HK-2 (cell line): ENCODE results near the gene CCR3.

Source experiments
- DNase-seq: peaks from one replicate; pipeline ENCODE4 v3.0.0-alpha.2; 2018; ENCODE audit not compliant: unreplicated experiment

CCR3 gene

DNA sequence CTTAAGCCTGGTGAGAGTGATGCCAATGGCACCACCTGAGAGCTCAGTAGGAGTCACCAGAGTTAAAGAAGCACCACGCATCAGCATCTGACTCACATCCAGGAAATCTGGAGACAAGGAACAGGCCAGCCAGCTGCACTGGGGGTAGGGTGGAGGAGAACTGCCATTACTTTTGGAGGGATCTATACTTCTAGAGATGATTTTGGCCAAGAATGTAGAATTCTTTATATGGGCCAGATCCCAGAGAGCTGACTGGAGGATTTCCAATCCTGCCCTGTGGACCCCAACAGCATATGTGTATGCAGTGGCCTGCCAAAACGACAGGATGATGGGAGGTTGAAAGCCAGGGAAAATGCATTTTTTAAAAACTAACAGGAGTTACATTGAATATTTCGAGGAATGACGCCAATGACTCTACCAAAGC, 29.8 kb downstream of the CCR3 start:
- no peak for DNase-seq

DNA sequence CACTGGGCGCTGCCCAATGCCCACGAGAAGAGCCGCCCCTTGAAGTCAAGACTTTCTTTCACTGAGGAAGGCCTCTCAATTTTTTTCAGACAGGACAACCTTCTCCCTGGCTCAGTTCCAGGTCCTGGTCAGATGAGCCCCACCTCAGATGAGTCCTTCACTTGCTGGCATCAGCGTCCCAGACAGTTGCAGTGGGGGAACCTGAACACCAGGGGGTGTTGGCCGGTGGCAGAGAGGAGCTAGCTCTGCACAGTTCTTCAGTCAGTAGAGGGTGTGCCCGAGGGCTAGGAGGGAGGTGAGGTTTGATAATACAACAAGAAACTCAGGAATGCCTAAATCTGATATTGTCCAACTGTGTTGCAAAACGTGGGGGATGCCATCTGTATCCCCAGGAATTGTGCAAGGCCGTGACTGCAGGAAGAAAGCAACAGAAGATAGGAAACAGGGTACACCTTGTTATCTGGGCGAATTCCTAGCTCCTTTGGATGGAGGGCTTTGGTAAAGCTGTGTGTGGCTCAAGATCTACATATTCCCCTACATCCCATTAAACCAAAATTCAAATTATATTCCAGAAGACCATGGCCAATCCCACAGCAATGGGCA, 34.3 kb downstream of the CCR3 start:
- peak; percentile 1 for DNase-seq

DNA sequence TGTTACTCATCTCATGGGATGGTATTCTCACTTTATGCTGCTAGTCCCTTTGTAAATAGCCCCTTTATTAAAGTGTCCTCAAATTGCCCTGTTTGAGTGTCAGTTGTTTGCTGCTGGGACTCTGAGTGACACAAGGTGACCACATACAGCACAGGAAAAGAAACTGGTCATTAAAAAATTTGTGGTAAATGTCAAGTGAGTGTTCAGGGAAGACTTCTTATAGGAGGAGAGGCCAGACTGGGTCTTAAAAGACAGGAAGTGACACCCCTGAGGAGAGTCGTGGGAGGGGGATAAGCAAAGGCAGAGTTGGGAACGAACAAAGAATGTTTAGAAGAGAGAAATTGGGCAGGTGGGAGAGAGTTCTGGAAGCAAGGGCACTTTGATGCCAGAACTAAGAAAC, 35.2 kb downstream of the CCR3 start:
- DNase-seq, result no peak

DNA sequence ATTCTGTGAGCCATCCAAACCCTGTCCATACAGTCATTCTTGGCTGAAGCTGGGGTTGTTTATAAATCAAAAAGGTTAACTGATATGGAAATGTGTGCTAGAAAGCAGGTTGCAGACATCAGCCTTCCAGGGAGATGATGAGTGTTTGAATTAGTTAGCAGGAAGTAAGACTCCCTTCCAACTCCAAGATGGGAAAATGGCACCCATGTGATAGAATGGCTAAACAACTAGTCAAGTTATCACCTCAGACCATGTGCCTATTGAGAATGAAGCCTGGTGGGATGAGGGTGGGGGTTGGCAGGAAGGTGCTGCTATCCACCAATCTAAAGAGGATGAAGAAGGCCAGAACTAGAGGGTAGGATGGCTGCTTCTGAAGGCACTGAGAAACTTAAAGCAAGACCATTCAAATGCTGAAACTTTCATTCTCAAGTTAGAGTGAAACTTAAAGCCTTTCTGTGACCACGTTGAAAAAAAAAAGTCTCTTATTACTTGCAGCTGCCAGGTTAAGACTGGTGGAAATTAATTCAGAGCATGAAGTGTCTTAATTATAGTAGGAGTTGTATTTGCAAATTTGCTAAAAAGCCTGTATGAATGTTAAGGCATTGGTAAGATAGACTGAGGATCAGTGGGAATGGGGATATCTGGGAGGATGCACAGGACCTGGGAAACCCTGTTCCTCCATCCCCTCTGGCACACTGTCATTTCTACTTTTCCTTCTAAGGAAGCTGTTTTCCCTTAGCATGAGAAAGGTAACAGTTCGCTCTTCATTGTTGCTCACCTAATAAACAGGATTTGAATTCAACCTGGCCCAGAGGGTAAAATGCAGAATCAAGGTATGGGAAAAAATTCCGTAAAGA, 36.8 kb downstream of the CCR3 start:
- no peak for DNase-seq

DNA sequence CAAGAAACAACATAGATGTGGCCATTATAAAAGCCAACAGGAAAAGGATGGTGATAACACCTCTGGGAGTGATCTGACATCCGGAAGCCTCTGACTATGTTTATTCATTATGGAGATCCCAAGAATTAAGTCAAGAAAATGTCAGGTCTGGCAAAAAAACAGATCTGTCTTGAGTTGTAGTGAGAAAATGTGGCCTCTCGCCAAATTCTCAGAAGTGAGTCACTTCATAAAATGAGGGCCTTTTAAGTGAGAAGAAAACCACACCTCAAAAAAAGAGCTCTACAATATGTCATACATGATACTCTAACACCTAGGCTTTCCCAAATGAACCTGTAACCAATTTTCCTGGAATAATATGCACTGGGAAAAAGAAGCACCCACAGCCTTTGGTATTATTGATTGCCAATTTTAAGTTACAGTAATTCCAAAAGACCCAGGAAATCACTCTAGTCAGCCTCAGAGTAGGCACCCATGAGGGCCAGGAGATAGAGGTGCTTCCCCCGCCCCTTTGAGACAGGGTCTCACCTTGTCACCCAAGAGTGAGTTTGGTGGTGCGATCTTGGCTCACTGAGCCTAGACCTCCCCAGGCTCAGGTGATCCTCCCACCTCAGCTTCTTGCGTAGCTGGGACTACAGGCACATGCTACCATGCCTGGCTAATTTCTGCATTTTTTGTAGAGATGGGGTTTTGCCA, 38.0 kb downstream of the CCR3 start:
- no peak for DNase-seq

DNA sequence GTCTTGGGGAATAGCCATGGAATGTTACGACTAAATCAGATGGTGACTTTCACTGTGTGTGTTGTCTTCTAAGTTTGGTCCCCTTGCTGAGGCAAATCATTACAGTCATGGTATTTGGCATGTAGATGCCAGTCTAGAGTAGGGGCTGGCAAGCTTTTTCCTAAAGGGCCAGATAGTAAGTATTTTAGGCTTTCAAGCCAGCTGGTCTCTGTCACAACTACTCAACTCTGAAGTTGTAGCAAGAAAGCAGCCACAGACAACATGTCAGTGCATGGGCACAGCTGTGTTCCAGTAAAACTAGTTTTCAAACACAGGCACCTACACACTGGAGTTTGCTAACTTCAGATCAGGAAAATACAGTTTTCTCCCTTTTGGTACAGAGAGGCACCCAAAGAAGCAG, 39.3 kb downstream of the CCR3 start:
- DNase-seq, result no peak

DNA sequence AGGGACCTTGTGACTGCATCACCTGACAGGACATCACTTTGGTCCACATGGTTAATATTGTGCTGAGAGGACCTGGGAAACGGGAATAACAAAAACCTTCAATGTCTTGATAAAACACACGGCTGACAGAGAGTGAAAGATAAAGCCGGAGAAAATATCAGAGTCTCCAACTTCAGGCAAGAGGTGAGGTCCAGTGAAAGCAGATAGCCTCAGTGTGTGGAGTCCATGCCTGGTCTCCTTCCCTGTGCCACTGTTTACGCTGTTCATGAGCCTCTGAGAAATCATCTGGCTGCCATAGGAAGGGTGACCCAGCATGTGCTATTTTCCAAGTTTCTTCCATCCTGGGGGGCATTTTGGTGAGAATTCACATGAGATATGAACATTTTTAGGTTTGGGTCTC, 39.8 kb downstream of the CCR3 start:
- DNase-seq, result no peak

DNA sequence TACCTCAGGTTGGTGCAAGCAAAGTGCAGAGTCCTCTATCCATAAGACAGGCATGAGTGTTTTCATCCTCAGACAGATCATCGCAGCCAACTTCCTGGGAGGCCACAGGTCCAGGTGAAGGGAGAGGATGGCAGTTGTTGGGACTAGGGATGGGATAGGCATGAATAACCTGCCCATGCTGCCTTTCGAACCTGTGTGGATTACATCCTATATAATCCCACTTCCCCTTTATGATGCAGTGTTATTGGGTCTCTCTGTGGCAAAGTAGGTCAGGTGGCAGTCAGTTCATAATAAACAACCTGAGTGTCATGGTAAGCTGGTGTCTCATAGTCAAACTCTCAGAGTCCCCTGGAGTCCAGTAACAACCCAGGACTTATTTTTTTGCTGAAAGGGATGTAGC, 40.4 kb downstream of the CCR3 start:
- DNase-seq, result no peak

DNA sequence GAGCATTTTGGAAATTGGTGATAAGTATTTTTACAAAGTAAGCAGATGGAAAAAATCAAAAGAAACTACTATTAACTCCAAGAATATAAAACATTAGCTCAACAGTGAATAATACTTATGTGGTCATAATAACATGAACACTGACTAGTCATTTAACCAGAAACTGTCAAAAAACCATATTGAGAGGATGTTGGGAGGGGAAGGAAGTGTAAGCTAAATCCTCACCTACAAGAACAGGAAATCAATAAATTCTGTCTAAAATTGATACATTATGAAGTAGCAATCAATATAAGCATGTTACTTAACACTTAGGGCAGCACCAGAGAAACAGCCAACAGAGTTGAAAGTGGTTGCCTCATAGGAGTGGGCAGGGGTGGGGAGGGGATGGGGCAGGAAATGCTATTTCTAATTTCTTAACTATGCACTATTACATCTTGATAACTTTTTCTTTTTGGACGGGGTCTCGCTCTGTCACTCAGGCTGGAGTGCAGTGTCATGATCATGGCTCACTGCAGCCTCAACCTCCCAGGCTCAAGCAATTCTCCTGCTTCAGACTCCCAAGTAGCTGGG, 41.7 kb downstream of the CCR3 start:
- DNase-seq, result no peak

DNA sequence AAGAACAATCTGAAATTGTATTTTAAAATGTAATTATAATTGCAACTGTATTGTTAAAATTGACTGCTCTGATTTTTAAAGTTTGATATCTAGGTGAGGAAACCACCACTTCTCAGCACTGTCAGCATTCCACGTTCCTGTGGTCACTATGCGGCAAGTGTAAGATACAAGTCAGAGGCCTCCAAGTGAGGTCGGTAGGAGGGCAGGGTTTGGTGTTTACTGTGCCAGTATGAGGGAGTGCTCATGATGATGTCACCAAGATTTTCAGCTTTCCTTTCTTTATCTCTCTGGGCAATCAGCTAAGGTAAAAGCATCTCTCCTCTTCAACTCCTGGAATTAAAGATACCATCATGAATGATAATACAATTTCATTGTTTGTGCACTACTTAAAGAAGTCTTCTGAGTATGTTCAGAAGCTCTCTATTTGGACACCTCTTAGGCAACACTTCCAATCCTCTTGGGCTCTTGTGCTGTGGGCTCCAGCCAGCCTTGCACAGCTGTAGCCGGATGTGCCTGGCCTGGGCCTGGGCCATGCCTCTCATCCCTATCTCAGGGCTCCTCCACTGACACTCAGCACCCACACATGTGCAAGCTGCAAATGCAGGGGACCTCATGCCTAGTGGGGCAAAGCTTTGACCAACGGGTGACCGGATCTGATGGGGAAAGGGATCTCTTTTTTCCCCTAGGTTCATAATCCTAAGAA, 42.9 kb downstream of the CCR3 start:
- DNase-seq, result no peak

DNA sequence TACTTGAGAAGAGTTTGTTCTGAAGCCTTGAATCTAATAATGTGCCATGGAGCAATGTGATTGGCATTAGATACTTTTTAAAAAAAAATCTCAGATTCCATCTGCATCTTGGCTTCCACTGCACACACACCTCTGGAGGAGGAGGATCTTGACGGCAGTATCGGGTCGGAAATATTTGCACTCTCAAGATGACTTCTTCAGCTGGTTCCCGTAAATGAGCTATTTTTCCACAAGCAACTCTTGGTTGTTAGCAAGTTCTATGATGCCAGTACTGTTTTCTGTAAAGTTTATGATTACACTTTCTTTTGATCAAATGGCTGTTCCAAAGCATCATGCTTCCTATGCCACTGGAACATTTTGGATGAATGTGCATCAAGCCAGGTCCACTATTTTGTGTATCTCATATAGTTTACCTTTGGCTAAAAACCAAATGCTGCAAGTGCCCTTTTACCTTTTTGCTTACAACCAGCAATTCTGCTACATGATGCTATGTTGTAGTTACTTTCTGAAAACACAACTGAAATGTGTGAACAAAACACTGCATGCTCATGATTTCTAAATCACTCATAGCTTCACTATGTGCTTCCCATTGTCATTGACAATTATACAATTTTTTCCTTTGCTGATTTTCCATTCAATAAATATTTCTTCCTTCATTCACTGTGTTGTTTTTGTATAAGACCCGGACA, 43.8 kb downstream of the CCR3 start:
- DNase-seq, result no peak

DNA sequence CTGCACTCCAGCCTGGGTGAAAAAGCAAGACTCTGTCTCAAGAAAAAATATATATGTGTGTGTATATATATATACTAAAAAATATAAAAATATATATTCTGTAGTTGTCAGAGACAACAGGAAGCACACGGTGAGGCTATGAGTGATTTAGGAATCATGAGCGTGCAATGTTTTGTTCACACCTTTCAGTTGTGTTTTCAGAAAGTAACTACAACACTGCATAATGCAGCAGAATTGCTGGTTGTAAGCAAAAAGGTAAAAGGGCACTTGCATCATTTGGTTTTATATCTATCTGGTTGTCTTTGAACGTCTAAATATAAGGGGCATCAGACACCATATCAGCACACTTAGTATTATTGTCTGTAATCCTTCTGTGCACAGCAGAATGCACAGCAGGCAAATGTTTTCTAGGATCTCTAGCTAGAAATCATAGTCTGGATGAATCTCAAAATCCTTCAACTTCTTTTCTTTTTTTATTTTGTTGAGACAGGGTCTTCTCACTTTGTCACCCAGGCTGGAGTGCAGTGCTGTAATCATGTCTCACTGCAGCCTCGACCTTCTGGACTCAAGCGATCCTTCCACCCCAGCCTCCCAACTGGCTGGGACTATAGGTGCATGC, 44.8 kb downstream of the CCR3 start:
- DNase-seq, result no peak

DNA sequence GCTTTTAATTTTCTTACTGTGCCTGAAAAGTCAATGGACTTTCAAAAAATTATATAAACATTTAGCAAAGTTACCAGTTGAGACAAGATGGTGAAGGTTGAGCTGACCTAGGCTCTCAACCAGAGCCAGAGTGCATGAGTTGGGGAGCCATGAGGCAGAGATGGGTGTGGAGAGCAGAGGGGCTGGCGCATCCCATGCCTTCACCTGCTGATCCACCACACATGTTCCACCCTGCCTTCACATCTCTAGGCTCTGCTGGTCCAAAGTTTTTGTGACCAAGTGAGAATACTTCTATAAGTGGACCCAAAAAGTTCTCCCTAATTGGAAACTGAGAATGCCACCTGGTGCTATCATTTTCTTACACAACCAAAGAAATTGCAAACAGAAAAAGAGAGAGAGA, 47.3 kb downstream of the CCR3 start:
- DNase-seq, result no peak

DNA sequence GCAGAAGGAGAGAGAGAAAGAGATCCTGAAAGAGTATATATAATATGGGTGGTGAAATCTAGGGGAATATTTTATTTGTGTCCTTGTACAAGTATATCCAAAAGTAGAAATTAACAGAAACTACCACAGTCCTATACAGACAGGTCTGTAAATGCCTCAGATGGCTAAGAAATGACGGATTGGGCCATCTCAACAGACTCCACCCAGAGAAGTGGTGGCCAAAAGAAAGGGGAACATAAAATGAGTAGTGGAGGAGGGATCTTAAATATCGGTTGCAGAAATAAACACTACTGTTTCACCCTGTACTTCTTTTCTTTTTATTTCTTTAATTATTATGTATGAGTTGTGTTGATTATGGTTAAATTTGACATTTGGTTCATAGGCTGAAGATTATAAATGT, 47.7 kb downstream of the CCR3 start:
- no peak for DNase-seq

DNA sequence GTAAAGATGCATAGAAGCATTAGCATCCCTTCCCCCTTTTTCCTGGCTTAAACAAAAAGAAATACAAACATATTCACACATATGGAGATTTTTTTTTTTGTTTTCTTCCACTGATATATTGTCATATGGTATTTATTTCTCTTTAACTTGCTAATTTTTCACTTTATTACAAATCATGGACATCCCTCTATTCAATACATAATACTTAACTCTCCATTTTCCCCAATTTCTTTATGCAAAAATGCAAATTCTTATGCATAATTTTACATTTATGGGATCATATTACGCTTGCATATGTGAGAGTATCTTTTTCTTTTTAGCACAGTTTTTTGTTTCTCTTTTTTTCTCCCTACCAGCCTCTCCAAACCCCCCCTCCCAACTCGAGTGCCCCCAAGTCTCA, 48.8 kb downstream of the CCR3 start:
- DNase-seq, result no peak

DNA sequence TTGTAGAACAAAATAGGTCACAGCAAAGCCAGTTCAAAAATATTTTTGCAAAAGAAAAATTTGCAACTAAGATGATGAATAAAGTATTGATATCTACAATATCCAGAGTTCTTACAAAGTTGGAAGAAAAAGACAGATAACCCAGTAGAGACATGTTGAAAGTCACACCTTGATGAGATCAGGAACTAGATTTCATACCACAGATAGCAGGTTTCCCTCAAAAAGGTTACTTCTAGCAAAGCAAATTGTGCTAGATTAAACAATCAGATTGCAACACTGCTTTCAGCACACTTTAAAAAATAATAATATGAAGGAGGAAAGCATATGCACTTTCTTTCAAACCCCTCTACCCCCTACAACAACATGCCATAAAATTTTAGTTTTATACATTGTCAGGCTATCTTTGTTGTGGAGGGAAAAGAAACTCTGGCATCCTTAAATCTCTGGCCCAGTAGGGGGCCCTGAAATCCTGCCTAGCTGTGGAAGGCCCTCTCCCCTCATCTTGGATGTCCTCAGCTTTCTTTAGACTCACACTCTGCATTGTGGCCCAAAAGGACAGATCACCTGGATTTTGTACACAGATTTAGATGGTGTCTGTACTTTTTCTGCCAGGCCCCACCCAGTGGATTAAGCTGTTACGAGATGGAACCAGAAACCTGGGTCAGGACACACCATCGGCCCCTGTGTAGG, 50.9 kb downstream of the CCR3 start:
- no peak for DNase-seq

DNA sequence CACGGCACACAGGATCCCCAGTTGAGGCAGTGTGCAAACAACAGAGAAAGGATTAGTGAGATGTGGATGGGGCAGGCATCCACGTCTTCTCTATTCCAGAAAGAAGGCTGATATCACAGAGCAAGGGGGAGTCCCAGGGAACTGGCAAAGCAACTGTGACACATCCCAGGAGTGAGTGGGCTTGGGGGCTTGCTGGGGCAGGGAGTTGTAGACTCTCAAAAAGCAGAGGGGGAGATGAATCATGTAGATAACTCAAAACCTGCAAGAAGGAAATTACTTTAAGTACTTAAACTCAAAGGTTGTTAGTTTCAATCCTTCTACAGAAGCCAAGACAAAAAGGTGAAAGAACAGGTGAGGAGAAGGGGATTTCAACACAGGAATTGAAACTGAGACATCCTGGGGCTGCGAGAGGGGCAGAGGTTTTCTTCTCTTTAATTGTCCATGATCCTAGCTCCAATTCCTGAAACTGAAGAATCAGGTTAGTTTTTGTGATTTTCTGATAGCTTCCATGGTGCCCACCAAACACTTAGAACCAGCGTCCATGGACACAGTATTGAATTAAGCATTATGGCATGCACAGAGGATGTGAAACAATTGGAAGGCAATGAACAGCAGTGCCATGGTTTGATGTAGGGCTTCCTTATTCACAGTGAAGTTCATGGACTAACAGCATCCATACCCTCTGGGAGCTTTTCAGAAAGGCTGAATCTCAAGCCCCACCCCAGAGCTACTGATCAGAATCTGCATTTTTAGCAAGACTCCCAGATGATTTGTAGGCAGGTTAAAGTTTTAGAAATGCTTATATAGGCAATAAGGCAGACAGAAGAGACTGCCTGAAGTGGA, 52.0 kb downstream of the CCR3 start:
- no peak for DNase-seq

DNA sequence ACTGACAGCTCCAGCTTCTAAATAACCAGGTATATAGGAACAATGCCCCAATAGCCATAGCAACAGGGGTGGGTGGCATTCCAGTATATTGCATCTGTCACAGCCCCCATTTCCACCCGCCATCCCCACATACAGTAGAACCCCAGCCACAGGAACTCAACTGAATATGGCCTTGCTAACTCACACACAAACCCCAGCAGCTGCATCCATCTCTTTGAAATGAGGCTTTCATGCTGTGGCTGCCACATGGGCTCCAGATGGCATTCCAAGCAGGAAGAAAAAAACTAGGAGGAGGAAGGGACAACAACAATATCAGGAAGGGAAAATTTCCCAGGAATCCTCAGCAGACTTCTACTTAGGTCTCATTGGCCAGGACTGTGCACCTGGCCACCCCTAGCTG, 54.6 kb downstream of the CCR3 start:
- DNase-seq, result no peak

DNA sequence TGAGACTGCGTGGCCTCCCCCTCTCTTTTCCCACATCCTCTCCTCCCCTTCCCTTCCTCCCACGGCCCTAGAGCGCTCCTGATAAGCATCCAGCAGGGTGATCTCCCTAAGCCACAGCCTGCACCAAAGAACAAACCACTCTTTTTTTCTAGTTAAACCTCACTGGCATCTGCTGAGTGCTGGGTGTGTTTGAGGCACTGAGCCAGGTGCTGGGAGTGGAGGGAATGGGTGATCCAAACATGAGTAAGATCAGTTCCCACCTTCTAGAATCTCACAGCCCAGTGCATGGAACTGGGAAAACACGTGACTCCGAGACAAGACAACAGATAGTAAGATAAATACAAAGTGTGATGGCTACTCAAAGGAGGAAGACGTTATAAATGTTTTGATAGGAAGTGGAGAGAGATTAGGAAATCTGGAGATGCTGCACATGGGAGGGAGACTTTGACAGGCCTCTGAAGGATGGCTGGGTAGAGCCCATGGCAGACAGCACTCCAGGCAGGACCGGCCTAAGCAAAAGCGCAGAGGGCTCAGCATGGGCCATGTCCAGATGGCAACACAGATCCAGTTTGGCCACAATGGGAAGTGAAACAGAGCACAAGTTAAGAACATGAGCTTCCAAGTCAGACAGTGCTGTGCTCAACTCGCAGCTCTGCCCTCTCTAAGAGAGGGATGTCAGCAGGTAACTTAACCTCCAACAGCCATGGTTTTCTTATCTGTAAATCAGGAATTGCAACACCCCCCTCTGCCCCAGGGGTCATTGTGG, 55.6 kb downstream of the CCR3 start:
- no peak for DNase-seq
